ENCODE measurements around the gene SERTM2. TPM values are rescaled to one million over a fixed set of nuclear protein-coding genes. Genes with fewer than 3 reads are reported as not detected.

The SERTM2 gene
- polyA plus RNA-seq (not detected in 3 replicates), polyA minus RNA-seq (not detected in 3 replicates)
- polyA plus RNA-seq (2011; ENCODE audit: low read depth) = not detected
- polyA plus RNA-seq (2011; cell fraction: cytosol; rRNA removed) = not detected in 2 replicates
- not detected in 2 replicates for polyA plus RNA-seq (2011; cell fraction: nucleus; rRNA removed)
- polyA plus RNA-seq (2012; ENCODE audit: low replicate concordance) = not detected in 2 replicates
- not detected for polyA minus RNA-seq (2011; cell fraction: cytosol; rRNA and poly(A)+ RNA removed)
- polyA minus RNA-seq (2011; cell fraction: nucleus; rRNA and poly(A)+ RNA removed) = not detected in 2 replicates

GRCh38 chrX:111511477-111511876 lies at the start of gene SERTM2:
SERTM2 (plus strand) TSS chrX:111511645; CDS start chrX:111518858, 7,213 bp downstream.
- H3K9ac ChIP-seq (ENCODE audit: control insufficient read depth, extremely low read depth, insufficient read depth, low read length) = no peak within 1 kb of the TSS
- H3K4me2 ChIP-seq (ENCODE audit: control insufficient read depth, extremely low read depth, insufficient read depth, low read depth, low read length) = no peak within 1 kb of the TSS

DNA sequence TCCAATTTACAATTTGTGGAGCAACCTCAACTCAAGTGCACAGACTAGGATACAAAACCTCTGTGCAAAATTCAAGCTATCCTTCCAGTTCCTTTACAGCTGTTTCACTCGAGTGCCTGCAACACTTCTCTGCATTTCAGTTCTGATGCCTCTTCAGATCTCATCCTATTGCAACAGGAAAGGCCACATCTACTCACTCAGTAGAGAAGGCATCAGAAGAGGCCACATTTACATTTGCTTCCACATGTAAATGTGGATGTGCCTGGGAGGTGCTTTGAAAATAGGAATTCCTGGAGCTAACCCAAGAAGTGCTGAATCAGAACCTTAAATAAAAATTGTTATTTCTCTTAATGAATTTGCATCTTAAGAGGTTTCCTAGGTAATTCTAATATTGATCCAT lies 45.8 kb upstream of the SERTM2 start:
- Histone ChIP-seq H3K4me3 (ENCODE audit: control insufficient read depth in 2 of 3, extremely low read depth in 1 of 3, insufficient read depth in 2 of 3, low read depth in 1 of 3, low read length in 3 of 3) (no peak overlapping the region), H3K27ac (ENCODE audit: control insufficient read depth, insufficient read depth, low read length) (no peak overlapping the region), H3K4me1 (ENCODE audit: control insufficient read depth, extremely low read depth, insufficient read depth, low read length) (no peaks in the 10 kb centered on the region), H3K9me1 (ENCODE audit: control insufficient read depth, extremely low read depth, insufficient read depth, low read length) (no peaks in the 10 kb centered on the region), H3K79me2 (ENCODE audit: control insufficient read depth, insufficient read depth, low read length) (no peaks in the 10 kb centered on the region), H3K4me2 (ENCODE audit: control insufficient read depth, extremely low read depth, insufficient read depth, low read depth, low read length) (no peak overlapping the region), H4K20me1 (ENCODE audit: control insufficient read depth, extremely low read depth, insufficient read depth, low read length) (no peaks in the 10 kb centered on the region), H3K9ac (ENCODE audit: control insufficient read depth, extremely low read depth, insufficient read depth, low read length) (no peak overlapping the region), H3K9me3 (ENCODE audit: control insufficient read depth, low read depth, low read length) (no peaks in the 10 kb centered on the region), H3K27me3 (ENCODE audit: control insufficient read depth, extremely low read depth, insufficient read depth, low read length) (peaks cover 2% of the 10 kb centered on the region), H2AFZ (ENCODE audit: control insufficient read depth, low read length) (no peak overlapping the region), H3K36me3 (ENCODE audit: control insufficient read depth in 2 of 2, extremely low read depth in 1 of 2, insufficient read depth in 2 of 2, low read length in 2 of 2) (no peaks in the 10 kb centered on the region)
- DNase-seq (ENCODE audit: low read depth, low spot score) (no peak), FAIRE-seq (no peak)
- TF ChIP-seq CTCF (optimal IDR thresholded peaks at IDR 0.05 in 1 of 3, IDR thresholded peaks at IDR 0.05 in 1 of 3, conservative IDR thresholded peaks at IDR 0.05 in 1 of 3; ENCODE audit: extremely low read depth in 1 of 3, insufficient read depth in 2 of 3, low read length in 3 of 3) (no peak), EZH2 (IDR thresholded peaks at IDR 0.05; ENCODE audit: low read length) (no peak)
- dilution Hi-C loops (cut with MboI; ENCODE audit: extremely low pct_ligation_motif_present, low sequenced_read_pairs) = no loop called here

More at GRCh38 chrX:111511477-111511876, at the start of gene SERTM2:
- H4K20me1 ChIP-seq (ENCODE audit: control insufficient read depth, extremely low read depth, insufficient read depth, low read length) = no peaks in the 10 kb centered on the region
- H3K27ac ChIP-seq (ENCODE audit: control insufficient read depth, insufficient read depth, low read length) = no peak within 1 kb of the TSS
- DNase-seq (ENCODE audit: low read depth, low spot score) = no peak
- H2AFZ ChIP-seq (ENCODE audit: control insufficient read depth, low read length) = no peak within 1 kb of the TSS
- dilution Hi-C loops (cut with MboI; ENCODE audit: extremely low pct_ligation_motif_present, low sequenced_read_pairs) = no loop called here
- no peaks in the 10 kb centered on the region for H3K79me2 ChIP-seq (ENCODE audit: control insufficient read depth, insufficient read depth, low read length)
- no peaks in the 10 kb centered on the region for H3K27me3 ChIP-seq (ENCODE audit: control insufficient read depth, extremely low read depth, insufficient read depth, low read length)
- H3K4me3 ChIP-seq (ENCODE audit: control insufficient read depth in 2 of 3, extremely low read depth in 1 of 3, insufficient read depth in 2 of 3, low read depth in 1 of 3, low read length in 3 of 3) = no peak within 1 kb of the TSS
- no peak for FAIRE-seq
- H3K4me1 ChIP-seq (ENCODE audit: control insufficient read depth, extremely low read depth, insufficient read depth, low read length) = peaks cover 2% of the 10 kb centered on the region
- no peak for TF ChIP-seq EZH2 (IDR thresholded peaks at IDR 0.05; ENCODE audit: low read length)
- TF ChIP-seq CTCF (optimal IDR thresholded peaks at IDR 0.05 in 1 of 3, IDR thresholded peaks at IDR 0.05 in 1 of 3, conservative IDR thresholded peaks at IDR 0.05 in 1 of 3; ENCODE audit: extremely low read depth in 1 of 3, insufficient read depth in 2 of 3, low read length in 3 of 3) = no peak
- no peaks in the 10 kb centered on the region for H3K9me1 ChIP-seq (ENCODE audit: control insufficient read depth, extremely low read depth, insufficient read depth, low read length)
- H3K9me3 ChIP-seq (ENCODE audit: control insufficient read depth, low read depth, low read length) = no peaks in the 10 kb centered on the region
- H3K36me3 ChIP-seq (ENCODE audit: control insufficient read depth in 2 of 2, extremely low read depth in 1 of 2, insufficient read depth in 2 of 2, low read length in 2 of 2) = no peaks in the 10 kb centered on the region
